H54 (cell line): ENCODE data around the gene OGFR.

ENCODE experiments used
- DNase-seq: peaks from one replicate; pipeline ENCODE4 v3.0.0; 2011; ENCODE audit warnings: low spot score, mixed read lengths; ENCODE audit not compliant: insufficient read length
- FAIRE-seq: peaks from 3 replicates; lab custom pipeline; 2011; peaks lifted over from hg19 to GRCh38; lab: Jason Lieb, UNC
- POLR2A ChIP-seq: IDR thresholded peaks from 2 replicates; pipeline ENCODE4 v1.6.1; 2011; ENCODE audit warnings: low read depth, mild to moderate bottlenecking, low read length

Gene OGFR

GRCh38 chr20:62805155-62805710, 598 bp downstream of the OGFR start:
- FAIRE-seq, result no peak
- no peak for DNase-seq
- TF ChIP-seq POLR2A, result 0 out of 2 replicates have a peak, but pooled peaks have one; percentile 10

GRCh38 chr20:62805711-62806382, 1.2 kb downstream of the OGFR start:
- DNase-seq, result no peak
- FAIRE-seq, result no peak
- TF ChIP-seq POLR2A, result 0 out of 2 replicates have a peak, but pooled peaks have one; percentile 2

- FAIRE-seq (no peak), DNase-seq (no peak)
- no peak for TF ChIP-seq POLR2A
Measured at GRCh38 chr20:62806383-62807050, 1.9 kb downstream of the OGFR start.

DNA sequence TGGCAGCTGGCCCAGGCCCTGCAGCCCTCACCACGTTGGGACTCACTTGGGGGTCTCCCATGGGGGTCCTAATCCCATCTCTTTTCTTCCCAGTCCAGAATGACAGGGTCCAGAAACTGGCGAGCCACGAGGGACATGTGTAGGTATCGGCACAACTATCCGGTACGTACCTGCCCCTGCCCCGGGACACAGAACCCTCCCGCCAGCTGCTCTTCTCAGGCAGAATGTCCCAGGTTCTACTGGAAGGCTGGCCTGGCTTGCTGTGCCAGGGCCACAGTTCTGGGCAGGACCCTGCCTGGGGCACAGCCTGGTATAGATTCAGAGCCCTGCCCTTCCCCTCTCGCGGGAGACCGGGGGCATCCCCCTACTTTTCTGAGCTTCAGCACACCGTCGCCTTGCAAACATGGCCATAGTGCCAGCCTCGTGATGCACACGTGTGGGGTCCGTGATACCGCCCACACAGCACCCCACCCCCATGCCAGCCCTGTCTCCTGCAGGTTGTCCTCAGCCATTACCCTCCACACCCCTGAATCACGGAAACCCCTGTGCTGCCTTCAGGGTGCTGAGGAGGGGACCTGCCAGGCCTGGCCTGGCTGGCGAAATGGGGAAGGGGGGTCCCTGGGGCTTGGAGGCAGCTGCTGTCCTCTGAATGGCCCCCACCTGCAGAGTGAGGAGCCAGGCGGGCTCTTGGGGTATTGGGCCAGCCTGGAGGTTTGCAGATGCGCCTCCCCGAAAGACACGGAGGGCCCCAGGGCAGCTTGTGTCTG, 3.0 kb downstream of the OGFR start:
- DNase-seq (no peak), FAIRE-seq (no peak)

DNA sequence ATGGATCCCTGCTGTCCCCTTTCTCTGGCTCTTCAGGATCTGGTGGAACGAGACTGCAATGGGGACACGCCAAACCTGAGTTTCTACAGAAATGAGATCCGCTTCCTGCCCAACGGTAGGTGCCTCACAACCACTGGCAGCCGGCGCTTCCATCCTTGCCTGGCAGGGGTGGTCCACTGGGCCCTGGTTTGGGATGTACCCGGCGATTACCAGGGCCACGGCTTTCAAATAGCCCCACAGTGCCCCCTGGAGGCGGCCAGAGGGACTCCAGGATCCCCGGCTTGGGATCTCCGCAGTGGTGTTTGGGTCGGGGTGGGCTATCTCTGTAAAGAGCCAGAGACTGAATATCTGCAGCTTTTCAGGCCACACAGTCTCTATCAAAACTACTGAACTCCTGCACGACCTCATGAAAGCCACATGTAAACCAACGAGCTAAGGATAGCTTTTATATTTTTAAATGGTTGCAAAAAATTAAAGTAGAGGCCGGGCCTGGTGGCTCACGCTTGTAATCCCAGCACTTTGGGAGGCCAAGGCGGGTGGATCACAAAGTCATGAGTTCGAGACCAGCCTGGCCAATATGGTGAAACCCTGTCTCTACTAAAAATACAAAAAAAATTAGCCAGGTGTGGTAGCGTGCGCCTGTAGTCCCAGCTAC, 3.7 kb downstream of the OGFR start:
- DNase-seq, result peak; percentile 85
- no peak for FAIRE-seq
- TF ChIP-seq POLR2A, result no peak

More for the DNA sequence above, 3.0 kb downstream of the OGFR start:
- no peak for TF ChIP-seq POLR2A

DNA sequence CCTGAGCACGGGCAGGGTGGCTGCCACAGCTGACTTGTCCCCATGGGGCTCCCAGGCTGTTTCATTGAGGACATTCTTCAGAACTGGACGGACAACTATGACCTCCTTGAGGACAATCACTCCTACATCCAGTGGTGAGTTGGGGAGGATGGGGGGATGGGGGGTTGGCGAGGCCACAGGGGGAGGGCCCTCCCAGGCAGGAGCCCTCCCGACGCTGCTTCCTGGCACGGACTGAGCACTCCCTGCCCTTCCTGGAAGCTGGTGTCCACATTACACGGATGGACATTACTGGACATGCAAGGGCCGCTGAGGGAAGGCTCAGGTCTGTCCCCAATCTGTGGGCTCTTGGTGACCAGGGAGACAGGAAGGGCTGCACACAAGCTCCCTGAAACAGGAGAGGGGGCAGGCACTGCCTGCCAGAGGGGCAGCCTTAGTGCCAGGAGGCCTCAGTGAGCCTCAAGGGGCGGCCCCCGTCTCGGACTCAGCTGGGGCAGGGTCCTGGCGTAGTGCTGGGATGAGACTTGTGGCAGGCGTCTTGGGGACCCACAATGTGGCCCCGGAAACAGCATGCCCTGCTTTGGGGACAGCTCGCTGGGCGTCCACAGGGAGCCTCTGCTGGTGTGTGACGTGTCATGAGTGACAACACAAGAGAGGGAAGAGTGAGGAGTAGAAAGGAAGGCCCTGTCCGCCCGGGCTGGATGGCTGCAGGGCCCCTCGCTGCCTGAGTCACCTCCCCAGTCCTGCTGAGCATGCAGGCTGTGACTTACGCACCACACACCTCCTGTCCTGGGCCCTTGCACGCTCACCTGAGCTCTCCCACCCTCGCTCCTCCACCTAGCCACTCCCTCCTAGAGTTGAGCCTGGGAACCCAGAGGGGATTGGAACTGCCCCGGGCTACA, 5.1 kb downstream of the OGFR start:
- no peak for TF ChIP-seq POLR2A
- FAIRE-seq, result no peak
- DNase-seq, result no peak

DNA sequence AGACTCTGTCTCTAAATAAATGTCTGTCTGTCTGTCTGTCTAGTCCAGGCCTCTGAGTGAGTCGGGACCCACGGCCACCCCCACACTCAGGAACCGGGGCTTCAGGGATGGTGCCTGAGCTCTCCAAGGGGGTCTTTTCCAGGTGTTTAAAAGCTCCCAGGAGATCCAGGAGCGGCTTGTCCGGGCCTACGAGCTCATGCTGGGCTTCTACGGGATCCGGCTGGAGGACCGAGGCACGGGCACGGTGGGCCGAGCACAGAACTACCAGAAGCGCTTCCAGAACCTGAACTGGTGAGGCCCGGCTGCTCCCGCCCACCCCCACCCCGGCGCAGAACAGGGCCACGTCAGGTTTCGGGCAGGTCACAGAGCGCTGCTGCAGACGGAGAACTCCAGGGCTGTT, 6.7 kb downstream of the OGFR start:
- FAIRE-seq, result no peak
- no peak for DNase-seq
- TF ChIP-seq POLR2A, result no peak

- FAIRE-seq, result no peak
- no peak for DNase-seq
- no peak for TF ChIP-seq POLR2A
Measured at GRCh38 chr20:62811720-62812119, 7.1 kb downstream of the OGFR start.

DNA sequence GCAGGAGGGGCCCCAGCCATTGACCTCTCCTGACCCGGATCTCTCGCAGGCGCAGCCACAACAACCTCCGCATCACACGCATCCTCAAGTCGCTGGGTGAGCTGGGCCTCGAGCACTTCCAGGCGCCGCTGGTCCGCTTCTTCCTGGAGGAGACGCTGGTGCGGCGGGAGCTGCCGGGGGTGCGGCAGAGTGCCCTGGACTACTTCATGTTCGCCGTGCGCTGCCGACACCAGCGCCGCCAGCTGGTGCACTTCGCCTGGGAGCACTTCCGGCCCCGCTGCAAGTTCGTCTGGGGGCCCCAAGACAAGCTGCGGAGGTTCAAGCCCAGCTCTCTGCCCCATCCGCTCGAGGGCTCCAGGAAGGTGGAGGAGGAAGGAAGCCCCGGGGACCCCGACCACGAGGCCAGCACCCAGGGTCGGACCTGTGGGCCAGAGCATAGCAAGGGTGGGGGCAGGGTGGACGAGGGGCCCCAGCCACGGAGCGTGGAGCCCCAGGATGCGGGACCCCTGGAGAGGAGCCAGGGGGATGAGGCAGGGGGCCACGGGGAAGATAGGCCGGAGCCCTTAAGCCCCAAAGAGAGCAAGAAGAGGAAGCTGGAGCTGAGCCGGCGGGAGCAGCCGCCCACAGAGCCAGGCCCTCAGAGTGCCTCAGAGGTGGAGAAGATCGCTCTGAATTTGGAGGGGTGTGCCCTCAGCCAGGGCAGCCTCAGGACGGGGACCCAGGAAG, 7.7 kb downstream of the OGFR start:
- TF ChIP-seq POLR2A, result no peak
- FAIRE-seq (no peak), DNase-seq (no peak)

DNA sequence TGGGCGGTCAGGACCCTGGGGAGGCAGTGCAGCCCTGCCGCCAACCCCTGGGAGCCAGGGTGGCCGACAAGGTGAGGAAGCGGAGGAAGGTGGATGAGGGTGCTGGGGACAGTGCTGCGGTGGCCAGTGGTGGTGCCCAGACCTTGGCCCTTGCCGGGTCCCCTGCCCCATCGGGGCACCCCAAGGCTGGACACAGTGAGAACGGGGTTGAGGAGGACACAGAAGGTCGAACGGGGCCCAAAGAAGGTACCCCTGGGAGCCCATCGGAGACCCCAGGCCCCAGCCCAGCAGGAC, 8.2 kb downstream of the OGFR start:
- FAIRE-seq, result no peak
- no peak for DNase-seq

GRCh38 chr20:62813588-62813987, 9.0 kb downstream of the OGFR start:
- DNase-seq (no peak), FAIRE-seq (no peak)
- no peak for TF ChIP-seq POLR2A

More for the DNA sequence above, 8.2 kb downstream of the OGFR start:
- TF ChIP-seq POLR2A, result no peak

GRCh38 chr20:62814060-62814708, 9.5 kb downstream of the OGFR start:
- FAIRE-seq, result no peak
- DNase-seq, result no peak
- TF ChIP-seq POLR2A, result no peak
